Lower lobe of right lung (tissue), 2 donors: Measurements from ENCODE around the gene CCDC57. TPM values are rescaled to one million over a fixed set of nuclear protein-coding genes. Genes with fewer than 3 reads are reported as not detected.

Experiments used
- ATAC-seq, 2 donors: fragments of 200-7000 bp; cut with Tn5 transposase; one replicate each; pipeline ENCODE4 v1.9.1; 2020 to 2022; ENCODE audit warnings: mild to moderate bottlenecking in 2 of 2, moderate library complexity in 2 of 2
- DNase-seq: peaks from one replicate; pipeline ENCODE4 v3.0.0-alpha.2; 2020
- H3K27ac ChIP-seq: fragments of 200-600 bp; one replicate; pipeline ENCODE4 v1.8.0; 2022
- H3K27me3 ChIP-seq: fragments of 200-600 bp; one replicate; pipeline ENCODE4 v1.8.0; 2022; ENCODE audit warnings: low read depth
- H3K36me3 ChIP-seq: fragments of 200-600 bp; one replicate; pipeline ENCODE4 v1.8.0; 2022; ENCODE audit warnings: mild to moderate bottlenecking
- H3K4me1 ChIP-seq: fragments of 200-600 bp; one replicate; pipeline ENCODE4 v1.8.0; 2022
- H3K4me3 ChIP-seq: fragments of 200-600 bp; one replicate; pipeline ENCODE4 v1.8.0; 2022; ENCODE audit warnings: mild to moderate bottlenecking
- H3K9me3 ChIP-seq: fragments of 200-600 bp; one replicate; pipeline ENCODE4 v1.8.0; 2022
- intact Hi-C: fragments of 100-400 bp; cut with DNase I; formaldehyde crosslinking; loops from one replicate; pipeline ENCODE4 v1.11.0; 2022
- total RNA-seq: library from RNA; stranded (reverse); fragmentation: NEBNext Ultra II Directional; extraction: Animal tissue kit (Norgen Biotek cat#: 25700); gene quantifications from one replicate; pipeline ENCODE4 v1.2.1, GENCODE V29; 2021
- TF ChIP-seq, protein P1 (sequence below): fragments of 200-600 bp; IDR thresholded peaks from one replicate; pipeline ENCODE4 v1.8.0; 2022; ENCODE audit warnings: antibody characterized with exemption, mild to moderate bottlenecking
- donor health status: DM: no; HTN: yes; CAD: no; lungs with severe emphysema.

Gene CCDC57
- total RNA-seq, 1 donor from 2014 or later, result 63.4 TPM

DNA sequence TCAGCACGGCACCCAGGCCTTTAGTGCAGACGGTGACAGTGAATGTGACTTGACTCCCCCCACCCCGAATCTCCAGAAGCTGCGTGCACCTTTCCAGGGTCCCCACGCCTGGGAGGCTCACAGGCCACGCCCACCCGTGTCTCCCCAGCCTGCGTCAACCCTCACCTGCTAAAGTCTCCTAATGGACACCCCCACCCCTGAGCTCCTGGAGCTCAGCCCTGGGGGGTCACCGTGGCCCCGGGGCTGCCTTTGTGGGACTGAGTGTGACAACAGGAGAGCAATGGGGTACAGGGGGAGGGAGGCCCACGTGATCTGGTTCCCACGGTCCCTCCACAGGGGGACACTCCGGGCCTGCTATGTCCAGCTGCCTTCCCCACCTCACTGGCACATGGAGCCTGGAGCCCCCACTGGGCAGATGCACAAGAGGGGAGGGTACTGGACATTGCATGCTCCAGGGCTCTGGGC lies 107.2 kb downstream of the CCDC57 start:
- H3K4me1 ChIP-seq, result peaks cover 67% of the 10 kb centered on the region
- peak overlapping the region; percentile 91 for H3K27ac ChIP-seq
- H3K9me3 ChIP-seq, result no peaks in the 10 kb centered on the region
- intact Hi-C loops, result no loop called here
- no peaks in the 10 kb centered on the region for H3K27me3 ChIP-seq
- H3K36me3 ChIP-seq, result no peaks in the 10 kb centered on the region
- ATAC-seq (no peak), DNase-seq (no peak)
- TF ChIP-seq, protein P1, sequence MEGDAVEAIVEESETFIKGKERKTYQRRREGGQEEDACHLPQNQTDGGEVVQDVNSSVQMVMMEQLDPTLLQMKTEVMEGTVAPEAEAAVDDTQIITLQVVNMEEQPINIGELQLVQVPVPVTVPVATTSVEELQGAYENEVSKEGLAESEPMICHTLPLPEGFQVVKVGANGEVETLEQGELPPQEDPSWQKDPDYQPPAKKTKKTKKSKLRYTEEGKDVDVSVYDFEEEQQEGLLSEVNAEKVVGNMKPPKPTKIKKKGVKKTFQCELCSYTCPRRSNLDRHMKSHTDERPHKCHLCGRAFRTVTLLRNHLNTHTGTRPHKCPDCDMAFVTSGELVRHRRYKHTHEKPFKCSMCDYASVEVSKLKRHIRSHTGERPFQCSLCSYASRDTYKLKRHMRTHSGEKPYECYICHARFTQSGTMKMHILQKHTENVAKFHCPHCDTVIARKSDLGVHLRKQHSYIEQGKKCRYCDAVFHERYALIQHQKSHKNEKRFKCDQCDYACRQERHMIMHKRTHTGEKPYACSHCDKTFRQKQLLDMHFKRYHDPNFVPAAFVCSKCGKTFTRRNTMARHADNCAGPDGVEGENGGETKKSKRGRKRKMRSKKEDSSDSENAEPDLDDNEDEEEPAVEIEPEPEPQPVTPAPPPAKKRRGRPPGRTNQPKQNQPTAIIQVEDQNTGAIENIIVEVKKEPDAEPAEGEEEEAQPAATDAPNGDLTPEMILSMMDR, result no peak
- H3K4me3 ChIP-seq, result peak overlapping the region; percentile 50

DNA sequence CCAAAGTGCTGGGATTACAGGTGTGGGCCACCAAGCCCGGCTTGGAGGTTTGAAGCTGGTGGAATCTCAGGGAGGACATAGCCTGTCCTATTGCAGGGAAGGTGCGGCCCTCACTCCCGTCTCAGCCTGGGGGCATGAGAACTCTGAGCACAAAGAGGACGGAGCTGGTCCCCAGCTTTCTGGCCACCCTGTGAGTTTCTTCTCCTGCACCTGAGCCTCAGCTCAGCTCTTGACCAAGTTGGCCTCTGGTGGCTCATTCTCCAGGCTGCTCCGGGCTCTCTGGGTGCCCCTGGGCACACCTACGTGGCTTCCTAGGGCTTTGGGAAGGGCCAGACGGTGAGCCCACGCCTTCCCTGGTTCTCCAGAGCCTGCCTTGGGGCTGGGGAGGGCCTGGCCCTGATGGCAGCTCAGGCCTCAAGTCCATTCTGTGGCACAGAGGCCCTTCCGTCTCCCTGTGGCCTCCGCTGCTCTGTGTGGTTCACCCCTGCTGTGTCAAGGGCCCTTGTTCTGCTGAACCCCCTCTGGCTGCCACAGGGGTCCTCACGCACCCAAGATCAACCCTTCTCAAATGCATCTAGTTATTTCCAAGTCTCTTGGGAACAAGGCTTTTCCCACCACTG lies 107.7 kb downstream of the CCDC57 start:
- peaks cover 72% of the 10 kb centered on the region for H3K4me1 ChIP-seq
- intact Hi-C loops, result no loop called here

GRCh38 chr17:82103553-82104451 lies 108.8 kb downstream of the CCDC57 start:
- ATAC-seq (peak; percentile 42 to 49), DNase-seq (peak; percentile 86)
- Histone ChIP-seq H3K4me3 (no peak overlapping the region), H3K27ac (peak overlapping the region; percentile 91), H3K27me3 (no peaks in the 10 kb centered on the region), H3K4me1 (peaks cover 79% of the 10 kb centered on the region), H3K9me3 (no peaks in the 10 kb centered on the region), H3K36me3 (no peaks in the 10 kb centered on the region)
- TF ChIP-seq, protein P1, result no peak
- intact Hi-C loops, result no loop called here

More for the DNA sequence above, 107.7 kb downstream of the CCDC57 start:
- peak overlapping the region; percentile 91 for H3K27ac ChIP-seq
- no peaks in the 10 kb centered on the region for H3K9me3 ChIP-seq
- no peaks in the 10 kb centered on the region for H3K36me3 ChIP-seq
- DNase-seq (no peak), ATAC-seq (no peak)
- H3K27me3 ChIP-seq, result no peaks in the 10 kb centered on the region
- TF ChIP-seq, protein P1, result no peak
- no peak overlapping the region for H3K4me3 ChIP-seq

GRCh38 chr17:82101767-82102679 lies 110.6 kb downstream of the CCDC57 start:
- TF ChIP-seq, protein P1, result no peak
- H3K36me3 ChIP-seq, result no peaks in the 10 kb centered on the region
- peak overlapping the region; percentile 36 for H3K27ac ChIP-seq
- ATAC-seq (no peak), DNase-seq (no peak)
- intact Hi-C loops, result no loop called here
- H3K4me3 ChIP-seq, result no peak overlapping the region
- H3K27me3 ChIP-seq, result no peaks in the 10 kb centered on the region
- H3K9me3 ChIP-seq, result no peaks in the 10 kb centered on the region
- peaks cover 68% of the 10 kb centered on the region for H3K4me1 ChIP-seq

- H3K27ac ChIP-seq, result peak overlapping the region; percentile 6
- intact Hi-C loops, result no loop called here
Measured at GRCh38 chr17:82101301-82101715, 111.3 kb downstream of the CCDC57 start.

More at GRCh38 chr17:82101301-82101715, 111.3 kb downstream of the CCDC57 start:
- H3K9me3 ChIP-seq, result no peaks in the 10 kb centered on the region
- H3K4me1 ChIP-seq, result peaks cover 68% of the 10 kb centered on the region
- DNase-seq (no peak), ATAC-seq (no peak)
- H3K36me3 ChIP-seq, result peaks cover 1% of the 10 kb centered on the region
- TF ChIP-seq, protein P1, result no peak
- H3K27me3 ChIP-seq, result no peaks in the 10 kb centered on the region
- no peak overlapping the region for H3K4me3 ChIP-seq
